Amniotic epithelial cell (primary cell): ENCODE data around the gene PZP.

Experiments used
- DNase-seq: peaks from one replicate; pipeline ENCODE4 v3.0.0-alpha.2; 2010; ENCODE audit warnings: low read depth

The PZP gene

DNA sequence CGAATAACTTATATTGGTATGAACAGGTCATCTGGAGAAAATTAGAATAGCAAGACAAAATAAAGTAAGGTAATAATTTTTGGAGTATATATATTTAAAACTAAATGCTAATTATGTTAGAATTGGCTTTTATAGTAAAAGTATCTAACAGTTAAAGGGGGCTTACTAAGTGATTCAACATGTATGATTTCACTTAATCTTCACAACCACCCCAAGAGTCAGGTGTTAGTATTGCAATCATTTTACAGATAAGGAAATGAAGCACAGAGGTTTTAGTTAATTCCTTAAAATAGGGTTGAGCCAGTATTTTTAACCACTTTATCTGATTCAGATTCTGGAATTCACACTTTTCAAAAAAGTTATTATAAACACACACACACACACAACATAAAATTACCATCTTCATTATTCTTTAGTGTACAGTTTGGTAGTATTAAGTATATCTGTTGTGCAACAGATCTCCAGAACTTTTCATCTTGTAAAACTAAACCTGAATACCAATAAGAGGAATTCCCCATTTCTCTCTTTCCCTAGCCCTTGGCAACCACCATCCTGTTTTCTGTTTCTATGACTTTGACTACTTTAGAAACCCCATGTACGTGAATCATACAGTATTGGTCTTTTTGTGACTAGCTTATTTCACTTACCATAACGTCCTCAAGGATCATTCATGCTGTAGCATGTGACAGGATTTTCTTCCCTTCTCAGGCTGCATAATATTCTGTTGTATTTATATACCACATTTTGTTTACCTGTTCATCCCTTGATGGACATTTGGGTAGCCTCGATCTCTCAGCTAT, 104.9 kb downstream of the PZP start:
- DNase-seq = no peak

DNA sequence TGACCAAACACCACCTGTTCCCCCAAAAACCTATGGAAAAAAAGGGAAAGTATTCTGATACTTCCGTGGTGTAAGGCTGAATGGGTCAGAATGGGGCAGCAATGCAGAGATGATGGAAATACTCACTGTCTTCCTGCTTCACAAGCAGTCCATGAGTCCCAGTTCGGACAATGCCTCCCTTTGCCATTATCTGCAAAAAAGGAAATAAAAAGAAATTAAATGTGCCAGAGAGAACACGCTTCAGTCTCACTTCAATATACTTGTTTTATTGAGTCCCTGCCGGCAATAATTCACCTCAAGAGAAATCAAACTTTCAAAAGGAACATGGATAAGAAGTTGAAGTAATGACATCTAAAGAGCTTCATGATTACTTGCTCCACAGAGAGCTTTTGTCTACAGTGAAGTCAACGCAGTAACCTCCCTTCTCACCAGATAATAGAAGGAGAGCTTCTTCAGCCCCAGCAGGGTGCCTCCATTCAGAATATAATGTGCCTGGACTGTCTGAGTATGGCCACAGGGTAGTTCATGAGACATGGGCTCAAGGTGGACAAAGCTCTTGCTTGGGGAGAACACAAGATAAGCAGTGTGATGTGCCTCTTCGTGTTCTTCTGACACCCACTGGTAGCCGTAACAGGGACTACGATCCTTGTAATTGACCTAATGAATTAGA, 107.0 kb downstream of the PZP start:
- no peak for DNase-seq

DNA sequence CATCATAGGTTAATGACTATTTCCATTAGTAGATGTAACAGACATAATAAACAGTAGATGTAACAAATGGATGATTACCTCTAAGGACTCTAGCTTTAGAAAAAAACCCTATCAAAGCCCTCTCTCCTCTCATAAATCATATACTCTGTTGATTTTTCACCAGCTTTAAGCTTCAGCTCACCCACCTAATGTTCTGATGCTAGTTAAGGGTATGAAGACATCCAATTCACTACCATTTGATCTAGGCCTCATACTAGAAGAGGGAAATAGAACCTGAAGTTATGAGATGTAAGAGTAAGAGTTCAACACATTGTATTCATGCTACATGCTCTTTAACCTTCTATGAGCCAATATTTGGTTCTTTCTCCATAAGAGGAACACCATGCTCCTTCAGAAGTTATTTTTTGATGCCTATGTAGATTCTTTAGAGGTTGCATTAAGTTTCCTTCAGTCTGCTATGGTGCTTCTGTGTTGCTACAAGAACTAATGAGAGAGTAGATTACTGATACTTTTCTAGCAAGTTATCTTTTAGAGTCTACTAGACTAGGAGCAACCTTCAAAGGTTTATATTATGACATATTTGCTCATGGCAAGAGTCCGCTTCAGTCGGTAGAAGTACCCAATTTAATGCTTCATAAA, 108.5 kb downstream of the PZP start:
- DNase-seq = no peak
